HEK293T (cell line): ENCODE results near the gene HOXB3.

ENCODE experiments used
- ARNT ChIP-seq: fragments of 450-650 bp; IDR thresholded peaks from 2 replicates; pipeline ENCODE4 v1.6.1; 2017; ENCODE audit warnings: mild to moderate bottlenecking
- CTBP1 ChIP-seq: fragments of 450-650 bp; IDR thresholded peaks from 2 replicates; pipeline ENCODE4 v1.6.1; 2016; ENCODE audit warnings: borderline replicate concordance
- ELF4 ChIP-seq: fragments of 450-650 bp; IDR thresholded peaks from 2 replicates; pipeline ENCODE4 v1.6.1; 2017; ENCODE audit warnings: antibody characterized with exemption
- FOXA1 ChIP-seq: fragments of 450-650 bp; IDR thresholded peaks from 2 replicates; pipeline ENCODE4 v1.6.1; 2016; ENCODE audit warnings: mild to moderate bottlenecking
- HDGF ChIP-seq: fragments of 450-650 bp; IDR thresholded peaks from 2 replicates; pipeline ENCODE4 v1.6.1; 2017; ENCODE audit warnings: antibody characterized with exemption, borderline replicate concordance
- LEF1 ChIP-seq: fragments of 450-650 bp; IDR thresholded peaks from 2 replicates; pipeline ENCODE4 v1.6.1; 2017; ENCODE audit warnings: mild to moderate bottlenecking, borderline replicate concordance
- SP1 ChIP-seq: fragments of 450-650 bp; IDR thresholded peaks from 2 replicates; pipeline ENCODE4 v1.6.1; 2017
- SUZ12 ChIP-seq: fragments of 450-650 bp; IDR thresholded peaks from 2 replicates; pipeline ENCODE4 v1.6.1; 2016; ENCODE audit warnings: mild to moderate bottlenecking

DNA sequence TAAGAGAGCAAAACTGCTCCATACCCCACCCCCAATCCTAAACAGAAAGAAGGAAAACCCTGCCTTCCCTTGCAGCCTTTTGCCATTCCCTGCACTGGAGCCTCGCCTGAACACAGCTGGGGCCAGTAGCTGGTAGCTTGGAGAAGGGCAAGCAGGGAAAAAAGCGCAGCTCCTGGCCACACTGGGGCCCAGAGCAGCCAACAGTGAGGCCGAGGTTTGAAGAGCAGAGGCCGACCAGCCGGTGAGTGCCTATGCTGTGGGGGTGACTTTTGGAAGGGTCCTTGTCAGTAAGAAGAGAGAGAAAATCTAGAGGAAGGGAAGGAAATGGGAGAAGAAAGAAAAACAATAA, 39.3 kb upstream of the HOXB3 start:
- no peak for TF ChIP-seq ELF4
- TF ChIP-seq CTBP1, result no peak
- TF ChIP-seq LEF1, result no peak
- no peak for TF ChIP-seq FOXA1
- TF ChIP-seq ARNT, result no peak
- no peak for TF ChIP-seq SUZ12
- TF ChIP-seq HDGF, result no peak
- no peak for TF ChIP-seq SP1
